Testis (tissue), 2 donors: ENCODE measurements around the gene PIP4P1.

ENCODE experiments used
- POLR2A ChIP-seq: fragments of 450-650 bp; IDR thresholded peaks from one replicate; pipeline ENCODE4 v1.6.1; 2017; ENCODE audit warnings: antibody characterized with exemption, mild to moderate bottlenecking, moderate library complexity
- TF ChIP-seq, protein P1 (sequence below), 3 experiments: fragments of 450-650 bp in 2 of 3; fragments of 200-600 bp in 1 of 3; sonication (generic) in 1 of 3; IDR thresholded peaks; one replicate each; pipeline ENCODE4 v1.5.1; 2016 to 2019; ENCODE audit warnings: antibody characterized with exemption in 3 of 3, mild to moderate bottlenecking in 2 of 3, moderate library complexity in 1 of 3

DNA sequence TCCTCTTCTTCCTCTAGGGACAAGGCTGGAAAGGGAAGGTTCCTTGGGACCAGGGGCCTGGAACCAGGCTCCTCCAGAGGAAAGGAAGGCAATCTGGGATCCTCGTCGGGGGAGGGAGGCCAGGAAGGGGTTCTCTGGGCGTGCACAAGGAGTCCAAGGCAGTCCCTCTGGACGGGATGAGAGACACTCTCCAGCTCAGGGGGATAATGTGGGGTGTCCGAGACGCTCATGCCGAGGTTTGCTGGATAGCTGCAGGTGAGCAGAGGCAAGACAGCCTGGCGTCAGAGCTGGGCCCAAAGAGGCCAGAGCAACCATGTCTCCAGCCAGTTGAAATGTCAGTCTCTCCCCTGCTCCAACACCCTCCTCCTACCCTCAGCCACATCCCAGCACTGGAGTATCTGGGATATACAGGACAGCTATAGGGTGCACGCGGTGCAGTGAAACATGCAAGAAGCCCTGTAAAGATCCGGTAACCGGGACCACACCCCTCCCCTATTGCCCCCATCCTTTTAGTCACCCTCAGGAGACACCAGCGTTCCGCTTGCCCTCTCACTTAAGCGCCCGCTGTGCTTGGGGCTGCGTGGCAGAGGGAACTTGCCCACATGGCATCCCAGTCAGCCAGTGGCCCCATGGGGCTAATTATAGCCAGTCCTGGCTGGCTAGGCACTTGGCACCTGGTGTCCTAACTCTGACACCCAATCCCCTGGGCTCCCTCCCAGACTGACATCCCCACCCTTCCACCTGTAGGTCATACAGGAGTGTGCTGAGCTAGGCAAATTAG is 25.5 kb downstream of the PIP4P1 start, which contains the start of gene KLHL33:
- TF ChIP-seq, protein P1, sequence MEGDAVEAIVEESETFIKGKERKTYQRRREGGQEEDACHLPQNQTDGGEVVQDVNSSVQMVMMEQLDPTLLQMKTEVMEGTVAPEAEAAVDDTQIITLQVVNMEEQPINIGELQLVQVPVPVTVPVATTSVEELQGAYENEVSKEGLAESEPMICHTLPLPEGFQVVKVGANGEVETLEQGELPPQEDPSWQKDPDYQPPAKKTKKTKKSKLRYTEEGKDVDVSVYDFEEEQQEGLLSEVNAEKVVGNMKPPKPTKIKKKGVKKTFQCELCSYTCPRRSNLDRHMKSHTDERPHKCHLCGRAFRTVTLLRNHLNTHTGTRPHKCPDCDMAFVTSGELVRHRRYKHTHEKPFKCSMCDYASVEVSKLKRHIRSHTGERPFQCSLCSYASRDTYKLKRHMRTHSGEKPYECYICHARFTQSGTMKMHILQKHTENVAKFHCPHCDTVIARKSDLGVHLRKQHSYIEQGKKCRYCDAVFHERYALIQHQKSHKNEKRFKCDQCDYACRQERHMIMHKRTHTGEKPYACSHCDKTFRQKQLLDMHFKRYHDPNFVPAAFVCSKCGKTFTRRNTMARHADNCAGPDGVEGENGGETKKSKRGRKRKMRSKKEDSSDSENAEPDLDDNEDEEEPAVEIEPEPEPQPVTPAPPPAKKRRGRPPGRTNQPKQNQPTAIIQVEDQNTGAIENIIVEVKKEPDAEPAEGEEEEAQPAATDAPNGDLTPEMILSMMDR (IDR thresholded peaks at IDR 0.05): no peak
- no peak for TF ChIP-seq POLR2A
